DND-41 (cell line): ENCODE measurements around the gene MND1.

Experiments used
- EZH2 ChIP-seq: IDR thresholded peaks from 3 replicates; pipeline ENCODE4 v1.6.1; 2012; ENCODE audit warnings: borderline replicate concordance, low read depth, mild to moderate bottlenecking, moderate library complexity, low read length, inconsistent platforms; ENCODE audit not compliant: severe bottlenecking
- TF ChIP-seq, protein P1 (sequence below): IDR thresholded peaks from 2 replicates; pipeline ENCODE4 v1.5.1; 2012; ENCODE audit warnings: borderline replicate concordance, low read length, moderate library complexity, mild to moderate bottlenecking; ENCODE audit not compliant: poor library complexity, severe bottlenecking; ENCODE audit errors: extremely low read depth

DNA sequence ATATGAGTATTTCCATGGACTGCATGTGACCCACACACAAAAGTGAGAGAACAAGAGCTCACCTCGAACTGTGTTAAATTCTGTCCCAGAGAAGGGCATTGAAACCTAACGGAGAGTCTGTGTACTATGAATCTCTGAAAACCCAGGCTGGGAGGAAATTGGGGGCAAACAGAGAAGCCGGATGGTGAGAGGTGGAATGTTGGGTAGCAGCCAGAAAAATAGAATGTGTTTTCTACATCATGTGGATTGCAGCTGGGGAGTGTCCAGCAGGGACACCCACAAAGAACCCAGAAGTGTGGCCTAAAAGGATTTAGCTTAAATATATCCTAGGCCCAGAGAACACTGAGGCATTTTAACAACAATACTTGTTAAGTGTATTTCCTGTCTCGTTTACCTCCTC, 38.6 kb downstream of the MND1 start:
- TF ChIP-seq, protein P1, sequence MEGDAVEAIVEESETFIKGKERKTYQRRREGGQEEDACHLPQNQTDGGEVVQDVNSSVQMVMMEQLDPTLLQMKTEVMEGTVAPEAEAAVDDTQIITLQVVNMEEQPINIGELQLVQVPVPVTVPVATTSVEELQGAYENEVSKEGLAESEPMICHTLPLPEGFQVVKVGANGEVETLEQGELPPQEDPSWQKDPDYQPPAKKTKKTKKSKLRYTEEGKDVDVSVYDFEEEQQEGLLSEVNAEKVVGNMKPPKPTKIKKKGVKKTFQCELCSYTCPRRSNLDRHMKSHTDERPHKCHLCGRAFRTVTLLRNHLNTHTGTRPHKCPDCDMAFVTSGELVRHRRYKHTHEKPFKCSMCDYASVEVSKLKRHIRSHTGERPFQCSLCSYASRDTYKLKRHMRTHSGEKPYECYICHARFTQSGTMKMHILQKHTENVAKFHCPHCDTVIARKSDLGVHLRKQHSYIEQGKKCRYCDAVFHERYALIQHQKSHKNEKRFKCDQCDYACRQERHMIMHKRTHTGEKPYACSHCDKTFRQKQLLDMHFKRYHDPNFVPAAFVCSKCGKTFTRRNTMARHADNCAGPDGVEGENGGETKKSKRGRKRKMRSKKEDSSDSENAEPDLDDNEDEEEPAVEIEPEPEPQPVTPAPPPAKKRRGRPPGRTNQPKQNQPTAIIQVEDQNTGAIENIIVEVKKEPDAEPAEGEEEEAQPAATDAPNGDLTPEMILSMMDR: no peak
- TF ChIP-seq EZH2: no peak
